ENCODE measurements around the gene TUBA1C. TPM values are rescaled to one million over a fixed set of nuclear protein-coding genes. Genes with fewer than 3 reads are reported as not detected.
A peak's percentile ranks its signal among the peaks of the same experiment; 100 is the strongest.
"Not testable (repeated sequence)": the region's sequence is repeated elsewhere in the genome, so short reads cannot be mapped to it uniquely, and the experiment has no call there.

The TUBA1C gene
- total RNA-seq, 2 donors from 2014 or later: 277 to 363 TPM

DNA sequence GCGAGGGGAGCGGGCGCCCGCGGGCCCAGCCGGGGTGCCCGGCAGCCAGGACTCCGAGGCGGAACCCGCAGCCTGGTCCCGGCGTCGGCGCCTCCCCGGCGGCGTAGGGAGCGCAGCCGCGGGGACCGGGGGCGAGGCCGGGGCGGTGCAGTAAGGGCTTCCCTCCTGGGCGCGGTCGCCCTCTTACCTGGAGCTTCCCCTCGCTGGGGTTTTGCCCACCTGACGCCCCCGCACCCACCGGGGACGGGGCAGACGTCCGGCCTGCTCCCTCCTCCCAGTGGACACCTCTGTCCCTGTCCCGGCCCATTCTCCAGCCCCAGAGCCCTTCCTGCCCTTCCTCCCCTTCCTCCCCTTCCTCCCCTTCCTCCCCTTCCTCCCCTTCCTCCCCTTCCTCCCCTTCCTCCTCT lies 413 bp upstream of the TUBA1C start:
- Mint-ChIP-seq H3K27me3 (no peaks in the 10 kb centered on the region), H3K9me3 (no peaks in the 10 kb centered on the region), H3K27ac (peak overlapping the region; percentile 98), H3K4me3 (peak overlapping the region; percentile 92), H3K36me3 (ENCODE audit: low read depth) (peaks cover 45% of the 10 kb centered on the region), H3K4me1 (peaks cover 16% of the 10 kb centered on the region)
- peak; percentile 45 for ATAC-seq (replicated peaks)

DNA sequence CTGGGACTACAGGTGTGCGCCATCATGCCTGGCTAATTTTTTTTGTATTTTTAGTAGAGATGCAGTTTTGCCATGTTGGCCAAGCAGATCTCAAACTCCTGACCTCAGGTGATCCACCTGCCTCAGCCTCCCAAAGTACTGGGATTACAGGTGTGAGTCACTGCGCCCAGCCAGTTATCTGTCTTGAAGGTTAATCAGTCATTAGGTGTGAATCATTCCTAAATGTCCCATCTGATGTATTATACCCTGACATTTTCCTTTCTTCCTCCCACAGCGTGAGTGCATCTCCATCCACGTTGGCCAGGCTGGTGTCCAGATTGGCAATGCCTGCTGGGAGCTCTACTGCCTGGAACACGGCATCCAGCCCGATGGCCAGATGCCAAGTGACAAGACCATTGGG lies 4.3 kb downstream of the TUBA1C start:
- H3K4me1 Mint-ChIP-seq: peaks cover 11% of the 10 kb centered on the region
- peak overlapping the region; percentile 22 for H3K27ac Mint-ChIP-seq
- not testable (repeated sequence) for ATAC-seq (replicated peaks); H3K27me3 Mint-ChIP-seq; H3K9me3 Mint-ChIP-seq
- peak overlapping the region; percentile 92 for H3K4me3 Mint-ChIP-seq
- peaks cover 89% of the 10 kb centered on the region for H3K36me3 Mint-ChIP-seq (ENCODE audit: low read depth)

DNA sequence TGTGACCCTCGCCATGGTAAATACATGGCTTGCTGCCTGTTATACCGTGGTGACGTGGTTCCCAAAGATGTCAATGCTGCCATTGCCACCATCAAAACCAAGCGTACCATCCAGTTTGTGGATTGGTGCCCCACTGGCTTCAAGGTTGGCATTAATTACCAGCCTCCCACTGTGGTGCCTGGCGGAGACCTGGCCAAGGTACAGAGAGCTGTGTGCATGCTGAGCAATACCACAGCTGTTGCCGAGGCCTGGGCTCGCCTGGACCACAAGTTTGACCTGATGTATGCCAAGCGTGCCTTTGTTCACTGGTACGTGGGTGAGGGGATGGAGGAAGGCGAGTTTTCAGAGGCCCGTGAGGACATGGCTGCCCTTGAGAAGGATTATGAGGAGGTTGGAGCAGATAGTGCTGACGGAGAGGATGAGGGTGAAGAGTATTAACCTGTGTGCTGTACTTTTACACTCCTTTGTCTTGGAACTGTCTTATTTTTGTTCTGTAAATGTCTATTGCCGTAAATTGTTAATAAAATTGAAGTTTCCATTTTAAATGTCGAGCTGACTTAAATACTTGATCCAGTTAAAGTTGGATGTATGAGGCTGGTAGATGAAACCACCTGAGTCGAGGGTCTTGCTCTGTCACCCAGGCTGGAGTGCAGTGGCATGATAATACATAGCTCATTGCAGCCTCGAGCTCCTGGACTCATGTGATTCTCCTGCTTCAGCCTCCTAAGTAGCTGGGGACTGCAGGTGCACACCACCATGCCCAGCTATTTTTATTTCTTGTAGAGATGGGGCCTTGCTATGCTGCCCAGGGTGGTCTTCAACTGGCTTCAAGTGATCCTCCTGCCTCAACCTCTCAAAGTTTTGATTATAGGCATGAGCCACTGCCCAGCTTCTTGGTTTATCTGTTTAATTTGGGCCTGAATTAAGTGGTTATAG lies 8.2 kb downstream of the TUBA1C start:
- H3K9me3 Mint-ChIP-seq: no peaks in the 10 kb centered on the region
- no peak for ATAC-seq (replicated peaks)
- H3K4me3 Mint-ChIP-seq: no peak overlapping the region
- H3K36me3 Mint-ChIP-seq (ENCODE audit: low read depth): peaks cover 65% of the 10 kb centered on the region
- H3K27ac Mint-ChIP-seq: peak overlapping the region; percentile 76
- H3K27me3 Mint-ChIP-seq: no peaks in the 10 kb centered on the region
- peaks cover 11% of the 10 kb centered on the region for H3K4me1 Mint-ChIP-seq

DNA sequence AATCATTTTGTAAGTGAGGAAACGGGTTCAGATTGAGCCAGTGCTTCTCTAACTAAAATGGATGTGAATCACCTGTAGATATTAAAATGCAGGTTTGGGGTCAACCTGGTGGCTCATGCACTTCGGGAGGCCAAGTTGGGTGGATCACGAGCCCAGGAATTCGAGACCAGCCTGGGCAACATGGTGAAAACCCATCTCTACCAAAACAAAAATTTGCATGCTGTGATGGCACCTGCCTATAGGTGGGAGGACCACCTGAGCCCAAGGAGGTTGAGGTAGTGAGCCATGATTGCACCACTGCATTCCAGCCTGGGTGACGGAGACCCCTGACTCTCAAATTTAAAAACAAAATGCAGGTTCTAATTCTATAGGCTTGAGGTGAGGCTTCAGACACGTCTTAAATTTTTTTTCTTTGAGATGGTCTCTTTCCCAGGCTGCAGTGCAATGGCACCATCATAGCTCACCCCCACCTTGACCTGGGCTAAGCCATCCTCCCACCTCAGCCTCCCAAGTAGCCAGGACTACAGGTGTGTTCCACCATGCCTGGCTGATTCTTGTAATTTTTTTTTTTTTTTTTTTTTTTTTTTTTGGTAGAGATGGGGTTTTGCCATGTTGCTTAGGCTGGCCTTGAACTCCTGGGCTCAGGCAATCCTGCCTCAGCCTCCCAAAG lies 9.0 kb downstream of the TUBA1C start:
- no peak for ATAC-seq (replicated peaks)
- H3K4me1 Mint-ChIP-seq: peaks cover 5% of the 10 kb centered on the region
- H3K9me3 Mint-ChIP-seq: no peaks in the 10 kb centered on the region
- H3K4me3 Mint-ChIP-seq: no peak overlapping the region
- no peak overlapping the region for H3K27ac Mint-ChIP-seq
- H3K27me3 Mint-ChIP-seq: no peaks in the 10 kb centered on the region
- peaks cover 57% of the 10 kb centered on the region for H3K36me3 Mint-ChIP-seq (ENCODE audit: low read depth)

DNA sequence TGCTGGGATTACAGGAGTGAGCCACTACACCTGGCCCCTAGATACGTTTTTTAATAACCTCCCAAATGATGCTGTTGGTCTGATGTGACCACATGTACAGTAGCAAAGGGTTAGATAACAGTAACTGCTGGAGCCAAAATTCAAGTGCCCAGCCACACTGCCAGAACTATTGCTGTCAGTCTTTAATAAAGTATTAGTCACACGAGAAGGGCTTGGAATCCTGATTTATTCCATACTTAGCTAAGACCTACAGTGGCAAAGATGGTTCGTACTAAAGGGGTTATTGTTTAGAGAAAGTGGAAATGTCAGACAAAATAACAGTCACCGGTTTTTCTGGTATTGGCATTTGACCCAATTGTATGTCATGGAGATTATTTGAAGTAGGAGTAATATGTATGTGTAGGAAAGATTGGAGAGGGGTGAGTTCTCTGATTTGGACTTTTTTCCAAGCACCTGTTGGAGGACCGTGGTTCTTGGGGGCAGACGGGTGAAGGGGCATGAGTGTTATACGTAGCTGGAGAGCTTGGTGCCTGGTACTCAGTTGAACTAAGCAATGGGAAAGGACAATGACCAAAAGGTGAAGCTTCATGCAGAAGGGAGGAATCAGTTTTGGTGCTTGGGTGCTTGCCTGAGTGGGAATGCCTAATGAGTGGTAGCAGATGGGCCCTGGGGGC lies 9.7 kb downstream of the TUBA1C start:
- Mint-ChIP-seq H3K36me3 (ENCODE audit: low read depth) (peaks cover 51% of the 10 kb centered on the region), H3K4me1 (peaks cover 5% of the 10 kb centered on the region), H3K9me3 (no peaks in the 10 kb centered on the region), H3K27me3 (no peaks in the 10 kb centered on the region), H3K27ac (no peak overlapping the region), H3K4me3 (no peak overlapping the region)
- no peak for ATAC-seq (replicated peaks)

DNA sequence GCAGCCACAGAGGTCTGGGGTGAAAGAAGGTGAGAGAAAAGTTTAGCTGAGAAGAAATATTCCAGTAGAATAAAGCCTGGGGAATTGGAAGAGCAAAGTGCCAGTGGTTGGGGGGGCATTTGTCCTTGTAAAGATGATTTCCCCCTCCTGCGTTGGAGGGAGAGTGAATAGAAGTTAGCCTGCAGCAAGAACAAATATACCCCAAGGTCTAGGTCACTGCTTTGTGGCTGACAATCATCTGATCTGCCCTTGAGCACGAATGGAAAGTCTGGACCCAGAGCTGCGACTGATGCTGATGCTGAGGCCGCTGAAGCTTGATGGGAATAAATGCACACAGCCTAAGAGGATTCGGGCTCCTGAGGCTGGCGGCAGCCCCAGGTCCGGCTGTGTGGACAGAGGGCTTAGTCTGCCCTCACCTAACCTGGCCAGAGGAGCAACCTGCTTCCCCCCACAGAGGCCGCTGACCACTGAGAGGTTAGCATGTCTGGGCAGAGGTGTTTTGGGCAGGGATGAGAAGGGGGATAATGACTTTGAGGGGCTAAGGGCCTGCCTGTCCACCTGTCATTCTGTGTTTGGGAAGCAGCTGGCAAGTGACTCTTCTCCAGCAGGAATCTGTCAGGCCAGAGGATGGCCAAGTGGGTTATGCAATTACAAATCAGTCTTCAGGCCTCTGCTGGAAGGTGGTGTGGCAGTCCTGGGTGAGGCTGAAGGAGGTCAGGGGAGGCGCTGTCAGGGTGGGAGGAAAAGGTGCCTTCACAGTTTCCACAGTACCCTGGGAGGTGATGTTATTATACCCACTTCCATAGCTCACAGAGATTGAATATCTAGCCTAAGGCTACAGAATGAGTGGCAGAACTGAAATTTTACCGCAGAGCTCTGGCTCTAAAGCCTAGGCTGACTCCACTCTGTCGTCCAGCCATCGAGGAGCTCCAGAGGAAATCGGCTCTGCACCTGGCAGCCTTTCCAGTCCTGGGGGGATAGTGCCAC lies 11.7 kb downstream of the TUBA1C start:
- H3K4me1 Mint-ChIP-seq: no peaks in the 10 kb centered on the region
- H3K36me3 Mint-ChIP-seq (ENCODE audit: low read depth): peaks cover 30% of the 10 kb centered on the region
- no peak for ATAC-seq (replicated peaks)
- H3K27ac Mint-ChIP-seq: no peak overlapping the region
- peaks cover 4% of the 10 kb centered on the region for H3K27me3 Mint-ChIP-seq
- no peaks in the 10 kb centered on the region for H3K9me3 Mint-ChIP-seq
- H3K4me3 Mint-ChIP-seq: no peak overlapping the region

DNA sequence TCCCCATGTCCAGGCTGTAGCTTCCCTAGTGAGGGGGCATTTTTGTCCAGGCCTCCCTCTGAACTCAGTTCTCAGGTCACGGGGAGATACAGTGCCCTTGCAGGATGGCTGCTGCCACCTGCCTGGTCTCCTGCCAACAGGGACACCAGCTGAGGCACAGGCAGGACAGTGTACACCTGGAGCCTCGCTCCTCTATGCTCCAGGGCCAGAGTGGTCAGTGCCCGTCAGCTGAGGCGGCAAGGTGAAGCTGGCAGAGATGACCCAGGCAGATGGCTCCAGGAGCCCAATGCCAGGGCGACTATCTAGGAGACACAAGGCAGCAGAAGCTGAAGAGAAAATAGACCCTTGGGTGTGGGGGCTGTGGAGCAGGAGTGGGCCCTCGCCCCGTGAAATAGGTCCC lies 12.6 kb downstream of the TUBA1C start:
- peaks cover 21% of the 10 kb centered on the region for H3K36me3 Mint-ChIP-seq (ENCODE audit: low read depth)
- H3K9me3 Mint-ChIP-seq: no peaks in the 10 kb centered on the region
- H3K27me3 Mint-ChIP-seq: peaks cover 6% of the 10 kb centered on the region
- no peak overlapping the region for H3K27ac Mint-ChIP-seq
- ATAC-seq (replicated peaks): no peak
- no peak overlapping the region for H3K4me3 Mint-ChIP-seq
- no peaks in the 10 kb centered on the region for H3K4me1 Mint-ChIP-seq

DNA sequence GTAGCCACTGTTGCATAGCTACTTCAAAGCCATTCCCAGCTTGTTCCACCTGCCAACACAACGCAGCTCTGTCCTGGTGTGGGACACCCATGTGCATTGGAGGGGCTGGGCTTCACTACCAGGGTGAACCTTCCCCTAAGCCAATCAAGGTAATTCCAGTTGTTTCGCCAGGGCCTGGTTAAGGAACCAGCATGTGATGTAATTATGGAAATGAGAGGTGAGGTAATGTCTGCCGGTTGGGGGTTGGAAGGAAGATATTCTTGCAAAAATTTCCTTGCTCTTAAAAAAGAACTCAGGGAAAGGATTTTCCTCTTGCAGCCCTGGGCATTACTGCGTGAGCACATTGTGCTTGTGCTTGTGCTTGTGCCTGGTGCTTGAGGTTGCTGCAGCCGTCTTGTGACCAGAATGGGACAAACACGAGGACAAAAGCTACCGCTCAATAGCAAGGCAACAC lies 14.9 kb downstream of the TUBA1C start:
- Mint-ChIP-seq H3K36me3 (ENCODE audit: low read depth) (peaks cover 2% of the 10 kb centered on the region), H3K9me3 (no peaks in the 10 kb centered on the region), H3K27ac (no peak overlapping the region), H3K27me3 (peaks cover 9% of the 10 kb centered on the region), H3K4me1 (no peaks in the 10 kb centered on the region), H3K4me3 (no peak overlapping the region)
- no peak for ATAC-seq (replicated peaks)

DNA sequence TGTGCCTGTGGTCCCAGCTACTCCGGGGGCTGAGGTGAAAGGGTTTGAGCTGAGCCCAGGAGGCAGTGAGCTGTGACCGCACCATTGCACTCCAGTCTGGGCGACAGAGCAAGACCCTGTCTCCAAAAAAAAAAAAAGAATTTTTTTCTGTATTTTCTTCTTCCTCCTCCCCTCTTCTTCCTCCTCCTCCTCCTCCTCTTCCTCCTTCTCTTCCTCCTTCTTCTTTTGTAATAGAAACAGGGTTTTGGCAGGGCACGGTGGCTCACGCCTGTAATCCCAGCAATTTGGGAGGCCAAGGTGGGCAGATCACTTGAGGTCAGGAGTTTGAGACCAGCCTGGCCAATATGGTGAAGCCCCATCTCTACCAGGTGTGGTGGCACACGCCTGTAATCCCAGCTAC lies 15.7 kb downstream of the TUBA1C start:
- not testable (repeated sequence) for H3K27ac Mint-ChIP-seq; ATAC-seq (replicated peaks); H3K9me3 Mint-ChIP-seq; H3K36me3 Mint-ChIP-seq (ENCODE audit: low read depth); H3K4me3 Mint-ChIP-seq; H3K4me1 Mint-ChIP-seq
- peaks cover 11% of the 10 kb centered on the region for H3K27me3 Mint-ChIP-seq

DNA sequence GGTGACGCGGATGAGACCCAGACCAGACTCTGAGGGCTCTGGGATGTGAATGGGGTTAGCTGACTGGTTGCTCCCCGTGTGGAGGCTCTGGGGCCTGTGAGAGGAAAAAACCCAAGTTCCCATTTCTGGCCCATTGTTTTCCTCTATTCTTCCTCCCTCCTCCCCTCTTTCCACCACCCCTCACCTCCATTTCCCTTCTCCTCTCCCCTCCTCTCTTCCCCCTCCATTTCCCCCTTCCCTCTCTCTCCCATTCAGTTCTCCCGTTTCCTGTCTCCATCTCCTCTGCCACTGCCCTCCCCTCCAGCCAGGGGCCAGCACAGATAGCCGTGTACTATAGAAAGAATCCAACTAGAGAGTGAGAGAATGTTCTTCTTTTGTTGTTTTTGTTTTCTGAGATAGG lies 17.4 kb downstream of the TUBA1C start:
- Mint-ChIP-seq H3K4me1 (no peaks in the 10 kb centered on the region), H3K27me3 (peaks cover 18% of the 10 kb centered on the region), H3K27ac (no peak overlapping the region), H3K36me3 (ENCODE audit: low read depth) (no peaks in the 10 kb centered on the region), H3K9me3 (no peaks in the 10 kb centered on the region), H3K4me3 (no peak overlapping the region)
- no peak for ATAC-seq (replicated peaks)

DNA sequence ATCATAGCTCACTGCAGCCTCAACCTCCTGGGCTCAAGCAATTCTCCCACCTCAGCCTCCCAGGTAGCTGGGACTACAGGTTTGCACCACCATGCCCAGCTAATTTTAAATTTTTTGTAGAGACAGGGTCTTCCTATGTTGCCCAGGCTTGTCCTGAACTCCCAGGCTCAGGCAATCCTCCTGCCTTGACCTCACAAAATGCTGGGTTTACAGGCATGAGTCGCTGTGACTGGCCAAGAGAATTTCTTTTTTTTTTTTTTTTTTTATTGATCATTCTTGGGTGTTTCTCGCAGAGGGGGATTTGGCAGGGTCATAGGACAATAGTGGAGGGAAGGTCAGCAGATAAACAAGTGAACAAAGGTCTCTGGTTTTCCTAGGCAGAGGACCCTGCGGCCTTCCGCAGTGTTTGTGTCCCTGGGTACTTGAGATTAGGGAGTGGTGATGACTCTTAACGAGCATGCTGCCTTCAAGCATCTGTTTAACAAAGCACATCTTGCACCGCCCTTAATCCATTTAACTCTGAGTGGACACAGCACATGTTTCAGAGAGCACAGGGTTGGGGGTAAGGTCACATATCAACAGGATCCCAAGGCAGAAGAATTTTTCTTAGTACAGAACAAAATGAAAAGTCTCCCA lies 18.0 kb downstream of the TUBA1C start:
- H3K36me3 Mint-ChIP-seq (ENCODE audit: low read depth); H3K27ac Mint-ChIP-seq; H3K9me3 Mint-ChIP-seq; H3K4me3 Mint-ChIP-seq; H3K4me1 Mint-ChIP-seq; ATAC-seq (replicated peaks): not testable (repeated sequence)
- peaks cover 22% of the 10 kb centered on the region for H3K27me3 Mint-ChIP-seq

DNA sequence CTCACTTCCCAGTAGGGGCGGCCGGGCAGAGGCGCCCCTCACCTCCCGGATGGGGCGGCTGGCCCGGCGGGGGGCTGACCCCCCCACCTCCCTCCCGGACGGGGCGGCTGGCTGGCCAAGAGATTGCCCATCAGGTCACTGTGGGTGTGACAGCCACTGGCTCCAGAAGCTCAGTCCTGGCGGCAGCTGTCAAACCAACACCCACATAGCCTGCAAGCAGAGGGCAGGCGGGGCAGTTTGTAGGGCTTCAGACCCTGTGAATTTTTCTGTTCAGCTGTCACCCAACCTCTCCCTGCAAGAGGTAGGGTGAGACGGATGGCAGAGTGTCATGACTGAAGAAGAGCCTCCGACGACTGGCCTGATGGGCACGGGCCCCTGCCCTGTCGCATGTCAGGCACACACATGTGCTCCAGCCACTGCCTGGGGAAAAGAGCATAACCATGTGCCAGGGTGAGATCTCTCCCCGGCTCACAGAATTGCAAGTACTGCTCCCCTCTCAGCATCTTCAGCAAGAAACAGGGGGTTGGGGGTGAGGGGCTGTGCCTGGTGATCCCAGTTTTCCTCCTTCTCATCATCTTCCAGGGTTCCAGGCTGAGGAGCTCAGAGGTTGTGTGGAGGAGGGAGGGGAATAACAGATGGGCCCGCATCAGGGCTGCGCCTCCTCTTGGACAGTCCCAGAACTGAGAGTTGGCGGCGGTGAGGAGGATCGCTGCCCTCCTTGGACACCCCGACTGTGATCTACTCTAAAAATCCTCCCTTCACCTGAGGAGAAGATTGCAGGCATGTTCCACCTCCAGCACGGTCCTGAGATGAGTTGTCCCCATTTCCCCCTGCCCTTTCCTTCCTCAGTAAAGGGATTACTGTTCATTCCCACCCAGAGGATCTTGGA lies 18.9 kb downstream of the TUBA1C start:
- ATAC-seq (replicated peaks): no peak
- Mint-ChIP-seq H3K4me3 (no peak overlapping the region), H3K9me3 (no peaks in the 10 kb centered on the region), H3K4me1 (no peaks in the 10 kb centered on the region), H3K27me3 (peaks cover 28% of the 10 kb centered on the region), H3K27ac (no peak overlapping the region), H3K36me3 (ENCODE audit: low read depth) (no peaks in the 10 kb centered on the region)

DNA sequence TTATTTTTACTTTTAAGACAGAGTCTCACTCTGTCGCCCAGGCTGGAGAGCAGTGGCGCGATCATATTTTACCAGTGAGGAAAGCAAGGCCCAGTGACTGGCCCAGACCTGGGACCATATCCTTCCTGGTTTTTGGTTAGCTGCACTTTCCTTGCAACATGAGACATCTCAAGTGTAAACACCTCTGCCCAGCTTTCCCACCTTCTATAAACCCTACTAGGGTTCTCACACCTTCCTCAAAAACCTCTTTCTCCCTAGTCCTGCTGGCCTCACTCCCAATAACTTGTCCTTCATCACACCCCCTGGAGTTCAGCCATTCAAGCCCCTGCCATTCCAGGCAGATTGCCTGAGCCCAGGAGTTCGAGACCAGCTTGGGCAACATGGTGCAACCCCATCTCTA lies 19.8 kb downstream of the TUBA1C start:
- no peaks in the 10 kb centered on the region for H3K4me1 Mint-ChIP-seq
- H3K36me3 Mint-ChIP-seq (ENCODE audit: low read depth): no peaks in the 10 kb centered on the region
- no peak for ATAC-seq (replicated peaks)
- no peak overlapping the region for H3K27ac Mint-ChIP-seq
- peaks cover 31% of the 10 kb centered on the region for H3K27me3 Mint-ChIP-seq
- no peak overlapping the region for H3K4me3 Mint-ChIP-seq
- H3K9me3 Mint-ChIP-seq: no peaks in the 10 kb centered on the region

Measured in activated T-helper 17 cell treated with anti-CD3 and anti-CD28 coated beads, Interleukin-2, amount 50 U/mL, for 72 hours (primary cell).